Smooth muscle cell (in vitro differentiated cells): Measurements from ENCODE around the gene TBCC. TPM values are rescaled to one million over a fixed set of nuclear protein-coding genes. Genes with fewer than 3 reads are reported as not detected.
"Not testable (repeated sequence)": the region's sequence is repeated elsewhere in the genome, so short reads cannot be mapped to it uniquely, and the experiment has no call there.

ENCODE experiments used
- DNase-seq: peaks from one replicate; lab custom pipeline; 2025; ENCODE audit not compliant: unreplicated experiment; lab: John Stamatoyannopoulos, UW
- H2AFZ ChIP-seq: fragments of 200-600 bp; sonication (generic); 2 replicates; pipeline ENCODE4 v1.6.0; 2016; ENCODE audit warnings: antibody characterized with exemption, low read depth, mild to moderate bottlenecking
- H3F3A ChIP-seq: fragments of 200-600 bp; sonication (generic); 2 replicates; pipeline ENCODE4 v1.6.0; 2017; ENCODE audit warnings: antibody characterized with exemption, low read depth
- H3K27ac ChIP-seq: fragments of 200-600 bp; sonication (generic); 2 replicates; pipeline ENCODE4 v1.5.1; 2016; ENCODE audit warnings: low read depth, mild to moderate bottlenecking
- H3K27me3 ChIP-seq: fragments of 200-600 bp; sonication (generic); 2 replicates; pipeline ENCODE4 v1.6.1; 2016; ENCODE audit warnings: low read depth, mild to moderate bottlenecking
- H3K36me3 ChIP-seq: fragments of 200-600 bp; sonication (generic); 2 replicates; pipeline ENCODE4 v1.5.1; 2016; ENCODE audit warnings: low read depth
- H3K4me1 ChIP-seq: fragments of 200-600 bp; sonication (generic); 2 replicates; pipeline ENCODE4 v1.5.1; 2016; ENCODE audit warnings: low read depth
- H3K4me2 ChIP-seq: fragments of 200-600 bp; sonication (generic); 2 replicates; pipeline ENCODE4 v1.6.0; 2016; ENCODE audit warnings: mild to moderate bottlenecking
- H3K4me3 ChIP-seq: fragments of 200-600 bp; sonication (generic); 2 replicates; pipeline ENCODE4 v1.5.1; 2016; ENCODE audit warnings: mild to moderate bottlenecking
- H3K79me2 ChIP-seq: fragments of 200-600 bp; sonication (generic); 2 replicates; pipeline ENCODE4 v1.6.0; 2016; ENCODE audit warnings: low read depth, mild to moderate bottlenecking
- H3K9ac ChIP-seq: fragments of 200-600 bp; sonication (generic); 2 replicates; pipeline ENCODE4 v1.6.0; 2016; ENCODE audit warnings: low read depth
- H3K9me3 ChIP-seq: fragments of 200-600 bp; sonication (generic); replicated peaks from 2 replicates; pipeline ENCODE4 v1.5.1; 2016; ENCODE audit warnings: low read depth
- H4K20me1 ChIP-seq: fragments of 200-600 bp; sonication (generic); 2 replicates; pipeline ENCODE4 v1.6.0; 2016; ENCODE audit warnings: low read depth
- CTCF ChIP-seq: fragments of 200-600 bp; sonication (generic); IDR thresholded peaks from 2 replicates; pipeline ENCODE4 v1.5.1; 2017; ENCODE audit warnings: borderline replicate concordance, mild to moderate bottlenecking, antibody characterized with exemption; ENCODE audit not compliant: insufficient read depth, poor library complexity, severe bottlenecking
- WGBS: methylation state at CpG from one replicate; pipeline ENCODE4 v1.1.7; 2016; ENCODE audit warnings: low lambda C conversion rate; 5-methylcytosine and 5-hydroxymethylcytosine counted together
- polyA plus RNA-seq: library from polyadenylated mRNA; unstranded; fragments of >200 nt; fragmentation: Nextera tagmentation; extraction: Ambion mirVana; gene quantifications from 2 replicates; pipeline ENCODE4 v1.2.1, GENCODE V29; 2016
- total RNA-seq: library from RNA; depleted of rRNA; stranded (reverse); fragments of >200 nt; gene quantifications from 2 replicates; pipeline ENCODE4 v1.2.3, GENCODE V29; 2014

TBCC gene
- total and polyA plus RNA-seq, 2 experiments from 2014 or later, result 30.1 to 31.8 TPM

GRCh38 chr6:42704251-42704936, 41.5 kb downstream of the TBCC start:
- H3K4me2 ChIP-seq, result no peak overlapping the region
- DNase-seq, result no peak
- H3K27me3 ChIP-seq, result no peaks in the 10 kb centered on the region
- no peak for TF ChIP-seq CTCF
- no peaks in the 10 kb centered on the region for H3K9me3 ChIP-seq
- no peaks in the 10 kb centered on the region for H4K20me1 ChIP-seq
- H2AFZ ChIP-seq, result no peak overlapping the region
- 73% methylated on average over 24 of the region's 24 CpGs for WGBS
- no peaks in the 10 kb centered on the region for H3K4me1 ChIP-seq
- H3F3A ChIP-seq, result no peaks in the 10 kb centered on the region
- H3K79me2 ChIP-seq, result no peaks in the 10 kb centered on the region
- no peak overlapping the region for H3K4me3 ChIP-seq
- H3K9ac ChIP-seq, result no peak overlapping the region
- H3K36me3 ChIP-seq, result no peaks in the 10 kb centered on the region
- H3K27ac ChIP-seq, result no peak overlapping the region

GRCh38 chr6:42702786-42703185, 43.1 kb downstream of the TBCC start:
- not testable (repeated sequence) for H3K4me3 ChIP-seq, H3K27me3 ChIP-seq, H3K27ac ChIP-seq, H3K4me2 ChIP-seq, H3F3A ChIP-seq, H3K36me3 ChIP-seq, H3K4me1 ChIP-seq, H2AFZ ChIP-seq, H3K9ac ChIP-seq, H4K20me1 ChIP-seq, H3K9me3 ChIP-seq, H3K79me2 ChIP-seq, DNase-seq
- WGBS, result 100% methylated on average over 3 of the region's 3 CpGs

GRCh38 chr6:42702200-42702599, 43.7 kb downstream of the TBCC start:
- no peak overlapping the region for H3K4me2 ChIP-seq
- DNase-seq, result no peak

DNA sequence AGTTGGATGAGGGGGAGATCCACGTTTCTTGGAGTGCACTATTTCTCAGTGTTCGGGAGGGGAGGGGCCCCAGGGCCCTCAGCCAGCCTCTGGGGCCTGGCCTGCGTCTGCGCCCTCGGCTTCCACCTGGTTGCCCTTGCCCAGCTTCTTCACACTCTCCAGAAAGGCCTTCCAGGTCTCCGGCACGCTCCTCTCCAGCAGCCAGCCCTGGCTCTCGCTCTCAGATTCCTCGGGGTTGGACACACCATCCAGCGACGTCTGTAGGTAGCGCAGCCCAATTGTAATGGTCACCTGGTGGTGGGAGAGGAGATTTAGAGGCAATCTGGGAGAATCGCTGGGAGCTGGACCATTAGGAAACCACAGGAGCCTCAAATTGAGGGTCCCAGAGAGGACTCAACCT, 47.7 kb downstream of the TBCC start:
- H3K36me3 ChIP-seq, result peaks cover 1% of the 10 kb centered on the region
- no peak for TF ChIP-seq CTCF
- no peak overlapping the region for H3K9ac ChIP-seq
- H3K9me3 ChIP-seq, result no peaks in the 10 kb centered on the region
- no peak overlapping the region for H2AFZ ChIP-seq
- H3K4me3 ChIP-seq, result no peak overlapping the region
- WGBS, result 88% methylated on average over 13 of the region's 13 CpGs
- H3K79me2 ChIP-seq, result no peaks in the 10 kb centered on the region
- DNase-seq, result no peak
- peaks cover 3% of the 10 kb centered on the region for H3F3A ChIP-seq
- no peak overlapping the region for H3K4me2 ChIP-seq
- no peaks in the 10 kb centered on the region for H3K4me1 ChIP-seq
- no peak overlapping the region for H3K27ac ChIP-seq
- no peaks in the 10 kb centered on the region for H4K20me1 ChIP-seq
- H3K27me3 ChIP-seq, result no peaks in the 10 kb centered on the region

More at GRCh38 chr6:42702200-42702599, 43.7 kb downstream of the TBCC start:
- Histone ChIP-seq H3K27ac (peak overlapping the region; percentile 65), H3F3A (peaks cover 2% of the 10 kb centered on the region), H3K79me2 (no peaks in the 10 kb centered on the region), H4K20me1 (no peaks in the 10 kb centered on the region), H3K27me3 (no peaks in the 10 kb centered on the region), H3K4me1 (no peaks in the 10 kb centered on the region), H3K9me3 (no peaks in the 10 kb centered on the region), H3K9ac (no peak overlapping the region), H3K4me3 (no peak overlapping the region), H2AFZ (no peak overlapping the region), H3K36me3 (no peaks in the 10 kb centered on the region)
- TF ChIP-seq CTCF, result no peak
- 24% methylated on average over 2 of the region's 2 CpGs for WGBS
